ENCODE measurements around the gene DCDC2. TPM values are rescaled to one million over a fixed set of nuclear protein-coding genes. Genes with fewer than 3 reads are reported as not detected.
"Not testable (repeated sequence)": the region's sequence is repeated elsewhere in the genome, so short reads cannot be mapped to it uniquely, and the experiment has no call there.

The DCDC2 gene
- total and polyA plus RNA-seq, 9 donors: 0.19 to 12.4 (median 1.1) TPM; not detected in 1

DNA sequence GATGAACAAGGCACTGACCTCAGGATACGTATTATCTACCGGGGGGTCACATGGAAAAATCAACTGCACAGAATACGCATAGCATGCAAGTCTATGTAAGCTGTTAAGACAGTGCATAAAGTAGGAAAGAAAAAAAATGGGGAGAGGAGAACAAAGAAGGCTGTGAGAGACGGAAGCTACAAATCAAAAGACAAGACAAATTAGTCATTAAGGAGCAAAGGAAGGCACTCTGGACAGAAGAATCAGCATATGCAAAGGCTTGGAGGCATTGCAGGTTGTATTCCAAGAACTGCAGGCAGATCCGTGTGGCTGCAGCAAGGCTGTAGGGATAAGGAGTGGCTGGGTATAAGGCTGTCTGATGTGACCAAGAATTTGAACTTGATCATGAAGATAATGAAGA, 142.9 kb downstream of the DCDC2 start:
- H3K9me3 ChIP-seq: no peaks in the 10 kb centered on the region
- DNase-seq: no peak
- no peak overlapping the region for H3K27ac ChIP-seq
- TF ChIP-seq POLR2A (IDR thresholded peaks at IDR 0.05) (no peak), EP300 (IDR thresholded peaks at IDR 0.05) (no peak)
- TF ChIP-seq, protein P1, sequence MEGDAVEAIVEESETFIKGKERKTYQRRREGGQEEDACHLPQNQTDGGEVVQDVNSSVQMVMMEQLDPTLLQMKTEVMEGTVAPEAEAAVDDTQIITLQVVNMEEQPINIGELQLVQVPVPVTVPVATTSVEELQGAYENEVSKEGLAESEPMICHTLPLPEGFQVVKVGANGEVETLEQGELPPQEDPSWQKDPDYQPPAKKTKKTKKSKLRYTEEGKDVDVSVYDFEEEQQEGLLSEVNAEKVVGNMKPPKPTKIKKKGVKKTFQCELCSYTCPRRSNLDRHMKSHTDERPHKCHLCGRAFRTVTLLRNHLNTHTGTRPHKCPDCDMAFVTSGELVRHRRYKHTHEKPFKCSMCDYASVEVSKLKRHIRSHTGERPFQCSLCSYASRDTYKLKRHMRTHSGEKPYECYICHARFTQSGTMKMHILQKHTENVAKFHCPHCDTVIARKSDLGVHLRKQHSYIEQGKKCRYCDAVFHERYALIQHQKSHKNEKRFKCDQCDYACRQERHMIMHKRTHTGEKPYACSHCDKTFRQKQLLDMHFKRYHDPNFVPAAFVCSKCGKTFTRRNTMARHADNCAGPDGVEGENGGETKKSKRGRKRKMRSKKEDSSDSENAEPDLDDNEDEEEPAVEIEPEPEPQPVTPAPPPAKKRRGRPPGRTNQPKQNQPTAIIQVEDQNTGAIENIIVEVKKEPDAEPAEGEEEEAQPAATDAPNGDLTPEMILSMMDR (IDR thresholded peaks at IDR 0.05): no peak
- intact Hi-C loops (cut with DNase I): no loop called here
- no peaks in the 10 kb centered on the region for H3K4me1 ChIP-seq (ENCODE audit: insufficient read depth)
- H3K4me3 ChIP-seq: no peak overlapping the region
- no peaks in the 10 kb centered on the region for H3K27me3 ChIP-seq
- no peaks in the 10 kb centered on the region for H3K36me3 ChIP-seq
- WGBS, 3 donors: 66 to 74% (median 71%) methylated on average over 5 of the region's 5 CpGs

DNA sequence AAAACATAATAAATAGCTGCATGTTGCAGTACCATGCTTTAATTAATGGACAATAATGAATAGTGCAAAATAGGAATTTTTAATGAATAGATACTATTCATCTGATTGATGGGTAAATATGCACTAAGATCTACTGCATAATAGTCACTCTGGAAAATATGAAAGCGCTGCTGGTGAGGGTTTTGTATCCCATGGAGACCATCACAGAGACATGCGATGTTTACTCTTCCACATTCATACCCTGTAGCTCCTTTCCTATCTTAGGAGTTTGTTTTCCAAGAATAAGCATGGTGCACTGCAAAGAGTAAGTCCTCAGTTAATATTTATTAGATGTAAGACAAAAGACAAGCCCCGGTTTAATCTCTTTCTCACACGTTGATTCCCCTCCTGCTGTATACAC, 150.4 kb downstream of the DCDC2 start:
- Histone ChIP-seq H3K4me3 (no peak overlapping the region), H3K9me3 (no peaks in the 10 kb centered on the region), H3K27ac (no peak overlapping the region), H3K4me1 (ENCODE audit: insufficient read depth) (no peaks in the 10 kb centered on the region), H3K36me3 (no peaks in the 10 kb centered on the region), H3K27me3 (no peaks in the 10 kb centered on the region)
- 76 to 77% (median 77%) methylated on average over 4 of the region's 4 CpGs for WGBS, 3 donors
- TF ChIP-seq, protein P1 (IDR thresholded peaks at IDR 0.05): no peak
- TF ChIP-seq POLR2A (IDR thresholded peaks at IDR 0.05): no peak
- no peak for TF ChIP-seq EP300 (IDR thresholded peaks at IDR 0.05)
- no peak for DNase-seq
- intact Hi-C loops (cut with DNase I): no loop called here

DNA sequence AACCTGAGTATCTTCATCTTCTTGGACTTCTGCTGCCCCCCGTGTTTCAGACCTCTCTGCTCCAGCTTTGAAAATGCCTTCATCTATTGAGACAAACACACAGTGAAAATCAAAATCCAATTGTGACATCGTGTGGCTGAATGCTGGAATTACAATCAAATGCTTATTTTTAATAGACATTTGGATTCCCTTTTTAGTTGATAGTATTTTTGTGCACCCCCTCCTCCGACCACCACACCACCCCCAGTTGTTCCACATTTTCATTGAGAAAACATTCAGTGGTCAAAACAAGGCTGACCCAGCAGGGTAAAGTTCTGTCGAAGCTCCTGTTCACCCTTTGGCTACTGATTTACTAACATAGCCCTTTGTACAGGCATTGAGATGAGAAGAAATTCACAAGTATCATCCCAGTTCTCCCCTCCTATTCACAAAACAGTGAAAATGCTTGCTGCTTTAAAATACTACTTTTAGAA, 152.8 kb downstream of the DCDC2 start:
- Histone ChIP-seq H3K4me3 (no peak overlapping the region), H3K27ac (no peak overlapping the region), H3K27me3 (no peaks in the 10 kb centered on the region), H3K36me3 (no peaks in the 10 kb centered on the region), H3K4me1 (ENCODE audit: insufficient read depth) (no peaks in the 10 kb centered on the region), H3K9me3 (no peaks in the 10 kb centered on the region)
- WGBS, 3 donors: 2 to 3% (median 3%) methylated on average over 4 of the region's 4 CpGs
- TF ChIP-seq EP300 (IDR thresholded peaks at IDR 0.05) (no peak), POLR2A (IDR thresholded peaks at IDR 0.05) (no peak)
- TF ChIP-seq, protein P1 (IDR thresholded peaks at IDR 0.05): peak in 1 of 3 donors; percentile 32
- no peak for DNase-seq
- intact Hi-C loops (cut with DNase I): no loop called here

DNA sequence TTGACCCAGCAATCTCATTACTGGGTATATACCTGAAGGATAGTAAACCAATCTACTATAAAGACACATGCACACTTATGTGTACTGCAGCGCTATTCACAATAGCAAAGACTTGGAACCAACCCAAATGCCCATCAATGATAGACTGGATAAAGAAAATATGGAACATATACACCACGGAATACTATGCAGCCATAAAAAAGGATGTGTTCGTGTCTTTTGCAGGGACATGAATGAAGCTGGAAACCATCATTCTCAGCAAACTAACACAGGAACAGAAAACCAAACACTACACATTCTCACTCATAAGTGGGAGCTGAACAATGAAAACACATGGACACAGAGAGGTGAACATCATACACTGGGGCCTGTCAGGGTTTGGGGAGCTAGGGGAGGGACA, 153.7 kb downstream of the DCDC2 start:
- H3K4me1 ChIP-seq (ENCODE audit: insufficient read depth); intact Hi-C loops (cut with DNase I); H3K4me3 ChIP-seq; H3K36me3 ChIP-seq; DNase-seq; H3K9me3 ChIP-seq; H3K27ac ChIP-seq; H3K27me3 ChIP-seq: not testable (repeated sequence)
- WGBS, 3 donors: 91 to 98% (median 93%) methylated on average over 3 of the region's 3 CpGs

DNA sequence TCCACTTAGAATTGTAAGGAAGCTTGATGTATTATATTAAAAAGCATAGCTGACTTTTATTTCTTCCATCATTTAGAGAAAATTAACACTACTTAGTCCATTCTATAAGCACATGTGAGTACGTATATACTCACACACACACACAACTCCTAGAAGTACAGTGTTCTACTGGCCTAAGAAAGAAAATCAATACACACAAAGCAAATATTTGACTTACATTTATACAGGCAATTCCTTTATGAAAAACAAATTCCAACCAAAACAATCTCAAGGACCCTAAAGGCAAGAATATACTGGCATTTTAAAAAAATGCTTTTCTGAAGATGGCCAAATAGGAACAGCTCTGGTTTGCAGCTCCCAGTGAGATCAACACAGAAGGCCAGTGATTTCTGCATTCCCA, 160.0 kb downstream of the DCDC2 start:
- no peak for DNase-seq
- TF ChIP-seq POLR2A (IDR thresholded peaks at IDR 0.05): no peak
- TF ChIP-seq, protein P1 (IDR thresholded peaks at IDR 0.05): no peak
- no peak for TF ChIP-seq EP300 (IDR thresholded peaks at IDR 0.05)
- H3K4me3 ChIP-seq: no peak overlapping the region
- 88 to 92% (median 91%) methylated on average over 1 of the region's 1 CpG for WGBS, 3 donors
- H3K9me3 ChIP-seq: no peaks in the 10 kb centered on the region
- H3K4me1 ChIP-seq (ENCODE audit: insufficient read depth): no peaks in the 10 kb centered on the region
- no peak overlapping the region for H3K27ac ChIP-seq
- H3K36me3 ChIP-seq: no peaks in the 10 kb centered on the region
- intact Hi-C loops (cut with DNase I): no loop called here
- no peaks in the 10 kb centered on the region for H3K27me3 ChIP-seq

Data from ovary (tissue), 9 donors.